Measurements from ENCODE around the gene ITGA11. TPM values are rescaled to one million over a fixed set of nuclear protein-coding genes. Genes with fewer than 3 reads are reported as not detected.

Gene ITGA11
- total and polyA plus RNA-seq, 2 experiments from 2014 or later: 0.03 to 0.40 TPM

DNA sequence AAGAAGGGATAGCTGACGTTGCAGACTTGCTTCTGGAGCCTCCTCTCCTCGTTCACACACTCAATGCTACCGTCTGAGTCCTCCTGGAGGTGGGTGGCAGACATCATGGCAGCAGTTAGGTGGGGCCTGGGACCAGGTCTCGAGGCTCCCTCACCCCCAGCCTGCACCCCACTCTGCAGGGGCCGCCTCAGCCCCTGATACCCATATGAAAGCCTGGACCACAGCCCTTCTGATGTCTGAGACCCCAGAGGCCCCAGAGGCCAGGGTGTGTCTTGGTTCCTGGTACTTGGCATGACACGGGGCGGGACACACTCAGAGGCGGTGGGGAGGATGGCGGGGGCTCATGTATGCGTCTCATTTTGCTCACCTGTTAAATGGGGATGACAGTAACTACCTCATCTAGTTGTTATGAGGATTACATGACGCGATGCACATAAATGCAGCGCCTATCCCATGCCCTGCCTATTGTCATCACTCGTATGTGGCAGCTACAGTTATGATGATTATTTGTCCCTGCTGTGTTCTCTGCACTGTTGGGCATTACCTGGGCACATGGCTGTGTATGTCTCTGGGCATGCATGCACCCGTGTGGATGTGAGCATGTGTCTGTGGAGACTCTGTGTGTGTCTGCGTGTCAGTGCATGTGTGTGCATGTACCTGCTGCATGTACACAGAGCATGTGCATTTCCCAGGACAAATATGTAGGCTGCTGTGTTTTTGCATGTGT, 114.5 kb downstream of the ITGA11 start:
- H4K20me1 ChIP-seq (replicated peaks; ENCODE audit: insufficient read depth): no peaks in the 10 kb centered on the region
- H3K4me1 Mint-ChIP-seq: peaks cover 38% of the 10 kb centered on the region
- no peak for TF ChIP-seq ZNF331 (CRISPR knock-in tag; IDR thresholded peaks at IDR 0.05; ENCODE audit: low read depth)
- TF ChIP-seq ETS1 (IDR thresholded peaks at IDR 0.05): no peak
- no peak for TF ChIP-seq STAT1 (IDR thresholded peaks at IDR 0.05; ENCODE audit: unreplicated experiment)
- TF ChIP-seq REST (IDR thresholded peaks at IDR 0.05; ENCODE audit: unreplicated experiment): no peak
- TF ChIP-seq CTCF (conservative IDR thresholded peaks at IDR 0.05; ENCODE audit: low read depth in 2 of 2): no peak
- TF ChIP-seq EZH2 (IDR thresholded peaks at IDR 0.05; ENCODE audit: low read depth, unreplicated experiment): no peak
- no peak for TF ChIP-seq CREB1 (CRISPR knock-in tag; IDR thresholded peaks at IDR 0.05; ENCODE audit: low read depth)
- TF ChIP-seq JUNB (IDR thresholded peaks at IDR 0.05; ENCODE audit: unreplicated experiment): no peak
- TF ChIP-seq NANOG (IDR thresholded peaks at IDR 0.05; ENCODE audit: borderline replicate concordance): no peak
- TF ChIP-seq, protein P1, sequence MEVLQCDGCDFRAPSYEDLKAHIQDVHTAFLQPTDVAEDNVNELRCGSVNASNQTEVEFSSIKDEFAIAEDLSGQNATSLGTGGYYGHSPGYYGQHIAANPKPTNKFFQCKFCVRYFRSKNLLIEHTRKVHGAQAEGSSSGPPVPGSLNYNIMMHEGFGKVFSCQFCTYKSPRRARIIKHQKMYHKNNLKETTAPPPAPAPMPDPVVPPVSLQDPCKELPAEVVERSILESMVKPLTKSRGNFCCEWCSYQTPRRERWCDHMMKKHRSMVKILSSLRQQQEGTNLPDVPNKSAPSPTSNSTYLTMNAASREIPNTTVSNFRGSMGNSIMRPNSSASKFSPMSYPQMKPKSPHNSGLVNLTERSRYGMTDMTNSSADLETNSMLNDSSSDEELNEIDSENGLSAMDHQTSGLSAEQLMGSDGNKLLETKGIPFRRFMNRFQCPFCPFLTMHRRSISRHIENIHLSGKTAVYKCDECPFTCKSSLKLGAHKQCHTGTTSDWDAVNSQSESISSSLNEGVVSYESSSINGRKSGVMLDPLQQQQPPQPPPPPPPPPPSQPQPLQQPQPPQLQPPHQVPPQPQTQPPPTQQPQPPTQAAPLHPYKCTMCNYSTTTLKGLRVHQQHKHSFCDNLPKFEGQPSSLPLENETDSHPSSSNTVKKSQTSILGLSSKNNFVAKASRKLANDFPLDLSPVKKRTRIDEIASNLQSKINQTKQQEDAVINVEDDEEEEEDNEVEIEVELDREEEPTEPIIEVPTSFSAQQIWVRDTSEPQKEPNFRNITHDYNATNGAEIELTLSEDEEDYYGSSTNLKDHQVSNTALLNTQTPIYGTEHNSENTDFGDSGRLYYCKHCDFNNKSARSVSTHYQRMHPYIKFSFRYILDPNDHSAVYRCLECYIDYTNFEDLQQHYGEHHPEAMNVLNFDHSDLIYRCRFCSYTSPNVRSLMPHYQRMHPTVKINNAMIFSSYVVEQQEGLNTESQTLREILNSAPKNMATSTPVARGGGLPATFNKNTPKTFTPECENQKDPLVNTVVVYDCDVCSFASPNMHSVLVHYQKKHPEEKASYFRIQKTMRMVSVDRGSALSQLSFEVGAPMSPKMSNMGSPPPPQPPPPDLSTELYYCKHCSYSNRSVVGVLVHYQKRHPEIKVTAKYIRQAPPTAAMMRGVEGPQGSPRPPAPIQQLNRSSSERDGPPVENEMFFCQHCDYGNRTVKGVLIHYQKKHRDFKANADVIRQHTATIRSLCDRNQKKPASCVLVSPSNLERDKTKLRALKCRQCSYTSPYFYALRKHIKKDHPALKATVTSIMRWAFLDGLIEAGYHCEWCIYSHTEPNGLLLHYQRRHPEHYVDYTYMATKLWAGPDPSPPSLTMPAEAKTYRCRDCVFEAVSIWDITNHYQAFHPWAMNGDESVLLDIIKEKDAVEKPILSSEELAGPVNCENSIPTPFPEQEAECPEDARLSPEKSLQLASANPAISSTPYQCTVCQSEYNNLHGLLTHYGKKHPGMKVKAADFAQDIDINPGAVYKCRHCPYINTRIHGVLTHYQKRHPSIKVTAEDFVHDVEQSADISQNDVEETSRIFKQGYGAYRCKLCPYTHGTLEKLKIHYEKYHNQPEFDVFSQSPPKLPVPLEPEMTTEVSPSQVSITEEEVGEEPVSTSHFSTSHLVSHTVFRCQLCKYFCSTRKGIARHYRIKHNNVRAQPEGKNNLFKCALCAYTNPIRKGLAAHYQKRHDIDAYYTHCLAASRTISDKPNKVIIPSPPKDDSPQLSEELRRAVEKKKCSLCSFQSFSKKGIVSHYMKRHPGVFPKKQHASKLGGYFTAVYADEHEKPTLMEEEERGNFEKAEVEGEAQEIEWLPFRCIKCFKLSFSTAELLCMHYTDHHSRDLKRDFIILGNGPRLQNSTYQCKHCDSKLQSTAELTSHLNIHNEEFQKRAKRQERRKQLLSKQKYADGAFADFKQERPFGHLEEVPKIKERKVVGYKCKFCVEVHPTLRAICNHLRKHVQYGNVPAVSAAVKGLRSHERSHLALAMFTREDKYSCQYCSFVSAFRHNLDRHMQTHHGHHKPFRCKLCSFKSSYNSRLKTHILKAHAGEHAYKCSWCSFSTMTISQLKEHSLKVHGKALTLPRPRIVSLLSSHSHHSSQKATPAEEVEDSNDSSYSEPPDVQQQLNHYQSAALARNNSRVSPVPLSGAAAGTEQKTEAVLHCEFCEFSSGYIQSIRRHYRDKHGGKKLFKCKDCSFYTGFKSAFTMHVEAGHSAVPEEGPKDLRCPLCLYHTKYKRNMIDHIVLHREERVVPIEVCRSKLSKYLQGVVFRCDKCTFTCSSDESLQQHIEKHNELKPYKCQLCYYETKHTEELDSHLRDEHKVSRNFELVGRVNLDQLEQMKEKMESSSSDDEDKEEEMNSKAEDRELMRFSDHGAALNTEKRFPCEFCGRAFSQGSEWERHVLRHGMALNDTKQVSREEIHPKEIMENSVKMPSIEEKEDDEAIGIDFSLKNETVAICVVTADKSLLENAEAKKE (CRISPR knock-in tag; IDR thresholded peaks at IDR 0.05): no peak
- no peak for TF ChIP-seq ZNF114 (CRISPR knock-in tag; IDR thresholded peaks at IDR 0.05)
- no peak for TF ChIP-seq POLR2AphosphoS5 (IDR thresholded peaks at IDR 0.05; ENCODE audit: low read depth)
- TF ChIP-seq EZH2phosphoT487 (IDR thresholded peaks at IDR 0.05; ENCODE audit: unreplicated experiment): no peak
- H3K4me3 ChIP-seq: no peak overlapping the region
- H3K36me3 ChIP-seq (ENCODE audit: insufficient read depth): no peaks in the 10 kb centered on the region
- H2AFZ ChIP-seq: no peak overlapping the region
- H3K79me2 ChIP-seq (replicated peaks; ENCODE audit: insufficient read depth): no peaks in the 10 kb centered on the region
- H3K4me1 ChIP-seq (ENCODE audit: insufficient read depth): peaks cover 18% of the 10 kb centered on the region
- H3K27me3 Mint-ChIP-seq (ENCODE audit: insufficient read depth, low read depth, poor library complexity): peaks cover 10% of the 10 kb centered on the region
- no peaks in the 10 kb centered on the region for H3K27me3 ChIP-seq (ENCODE audit: insufficient read depth)
- no peak overlapping the region for H3K4me3 Mint-ChIP-seq
- H3F3A ChIP-seq (replicated peaks; ENCODE audit: low read depth): 0 out of 2 replicates have a peak, but pooled peaks cover 4% of the 10 kb centered on the region
- no peaks in the 10 kb centered on the region for H3K36me3 Mint-ChIP-seq (ENCODE audit: low read depth)
- no peak overlapping the region for H3K4me2 ChIP-seq
- H3K27ac Mint-ChIP-seq: no peak overlapping the region
- no peaks in the 10 kb centered on the region for H3K9me3 Mint-ChIP-seq
- H3K27ac ChIP-seq (ENCODE audit: low read depth): no peak overlapping the region
- ATAC-seq (no peak), DNase-seq (ENCODE audit: low spot score) (no peak)
- H3K9me2 ChIP-seq (ENCODE audit: insufficient read depth): no peaks in the 10 kb centered on the region

Data from GM23338 (cell line).